Fibroblast of skin of abdomen (primary cell): ENCODE results near the gene SLX4.

Experiments
- DNase-seq: peaks from one replicate; pipeline ENCODE4 v3.0.0-alpha.2; 2013

The SLX4 gene

GRCh38 chr16:3598236-3598635 lies 13.2 kb downstream of the SLX4 start:
- no peak for DNase-seq

GRCh38 chr16:3597676-3598075 lies 13.7 kb downstream of the SLX4 start:
- DNase-seq, result no peak

GRCh38 chr16:3597226-3597625 lies 14.2 kb downstream of the SLX4 start:
- no peak for DNase-seq

GRCh38 chr16:3596101-3596861 lies 15.1 kb downstream of the SLX4 start:
- no peak for DNase-seq

GRCh38 chr16:3595521-3596021 lies 15.8 kb downstream of the SLX4 start:
- DNase-seq, result no peak

GRCh38 chr16:3595110-3595486 lies 16.3 kb downstream of the SLX4 start:
- no peak for DNase-seq

GRCh38 chr16:3594316-3595109 lies 16.9 kb downstream of the SLX4 start:
- no peak for DNase-seq

GRCh38 chr16:3592559-3592958 lies 18.8 kb downstream of the SLX4 start:
- DNase-seq, result no peak

- DNase-seq, result no peak
Observed at GRCh38 chr16:3591991-3592390, 19.4 kb downstream of the SLX4 start.

GRCh38 chr16:3591436-3591803 lies 20.0 kb downstream of the SLX4 start:
- no peak for DNase-seq

- DNase-seq, result no peak
Observed at GRCh38 chr16:3590736-3591435, 20.5 kb downstream of the SLX4 start.

GRCh38 chr16:3589991-3590701 lies 21.3 kb downstream of the SLX4 start:
- DNase-seq, result no peak

GRCh38 chr16:3589441-3589921 lies 21.9 kb downstream of the SLX4 start:
- DNase-seq, result no peak

GRCh38 chr16:3589001-3589400 lies 22.4 kb downstream of the SLX4 start:
- no peak for DNase-seq

- no peak for DNase-seq
Observed at GRCh38 chr16:3587547-3588110, 23.8 kb downstream of the SLX4 start.

- DNase-seq, result no peak
Observed at GRCh38 chr16:3584412-3584811, 27.0 kb downstream of the SLX4 start.

- no peak for DNase-seq
Observed at GRCh38 chr16:3583303-3584038, 27.9 kb downstream of the SLX4 start.

GRCh38 chr16:3582276-3583165 lies 28.9 kb downstream of the SLX4 start:
- DNase-seq, result no peak

- DNase-seq, result no peak
Observed at GRCh38 chr16:3581392-3581791, 30.0 kb downstream of the SLX4 start.

- peak; percentile 60 for DNase-seq
Observed at GRCh38 chr16:3580686-3581085, 30.7 kb downstream of the SLX4 start.
